ENCODE measurements around the gene ITPR1. TPM values are rescaled to one million over a fixed set of nuclear protein-coding genes. Genes with fewer than 3 reads are reported as not detected.

ITPR1 gene
- total and polyA plus RNA-seq, 2 of the 4 experiments (the other 2 are of a cell fraction): 1.8 to 5.7 TPM

- Histone ChIP-seq H3K27me3 (ENCODE audit: control insufficient read depth, insufficient read depth, low read length) (peaks cover 17% of the 10 kb centered on the region), H3K9me3 (ENCODE audit: control insufficient read depth, insufficient read depth, low read length) (peaks cover 3% of the 10 kb centered on the region), H3K9ac (ENCODE audit: low read depth, low read length) (no peak overlapping the region), H3K56ac (ENCODE audit: extremely low read depth, insufficient read depth, low read length) (no peak overlapping the region), H2AFZ (replicated peaks; ENCODE audit: low read length, poor library complexity) (peak overlapping the region; percentile 39), H3K23ac (ENCODE audit: low read depth, low read length) (no peak overlapping the region), H3K4me1 (ENCODE audit: control insufficient read depth, insufficient read depth, low read length) (no peaks in the 10 kb centered on the region), H4K91ac (ENCODE audit: insufficient read depth, low read depth, low read length) (no peak overlapping the region), H4K8ac (ENCODE audit: low read depth in 2 of 2, low read length in 2 of 2) (no peak overlapping the region), H2BK20ac (ENCODE audit: low read depth, low read length) (no peak overlapping the region), H3K14ac (replicated peaks; ENCODE audit: low read depth, low read length) (no peak overlapping the region), H3K18ac (ENCODE audit: low read depth, low read length) (no peak overlapping the region), H2BK5ac (ENCODE audit: low read depth, low read length, poor library complexity, severe bottlenecking) (no peak overlapping the region), H3K4ac (ENCODE audit: low read depth, low read length) (no peak overlapping the region), H4K20me1 (ENCODE audit: insufficient read depth, low read length) (no peaks in the 10 kb centered on the region), H2AK9ac (replicated peaks; ENCODE audit: low read depth, low read length, poor library complexity) (no peak overlapping the region), H3K36me3 (ENCODE audit: control insufficient read depth, insufficient read depth, low read length) (no peaks in the 10 kb centered on the region), H2BK120ac (ENCODE audit: low read depth, low read length) (no peak overlapping the region), H3K4me3 (ENCODE audit: insufficient read depth, low read depth, low read length) (no peak overlapping the region), H3K27ac (ENCODE audit: insufficient read depth, low read length) (no peak overlapping the region), H4K5ac (ENCODE audit: low read depth, low read length) (no peak overlapping the region), H3K79me1 (ENCODE audit: low read depth in 1 of 2, low read length in 2 of 2) (no peaks in the 10 kb centered on the region), H3K4me2 (ENCODE audit: low read depth, low read length) (no peak overlapping the region), H3K9me1 (ENCODE audit: insufficient read depth, low read length) (no peaks in the 10 kb centered on the region), H2AK5ac (ENCODE audit: low read depth, low read length) (no peak overlapping the region), H2BK15ac (ENCODE audit: low read depth, low read length) (no peak overlapping the region)
- ATAC-seq (ENCODE audit: low read depth) (no peak), DNase-seq (no peak)
- in situ Hi-C loops (cut with MboI; ENCODE audit: low sequenced_read_pairs): no loop called here
- ChIA-PET POLR2A (ENCODE audit: unreplicated experiment) (no interaction called here), CTCF (no interaction called here)
- intact Hi-C loops (cut with micrococcal nuclease): no loop called here
- dilution Hi-C loops (cut with HindIII; ENCODE audit: low sequenced_read_pairs, unreplicated experiment): no loop called here
- WGBS, 2 experiments (ENCODE audit: extremely low coverage in 2 of 2, insufficient read length in 1 of 2): 75% methylated on average over 6 of the region's 12 CpGs; no CpG with 5 or more reads in 1 of the 2 experiments
- TF ChIP-seq MXI1 (IDR thresholded peaks at IDR 0.05; ENCODE audit: borderline replicate concordance, low read depth, low read length) (no peak), POLR2A (IDR thresholded peaks at IDR 0.05; ENCODE audit: low read depth, low read length) (no peak), RFX5 (IDR thresholded peaks at IDR 0.05; ENCODE audit: low read depth, low read length) (no peak), ELK1 (IDR thresholded peaks at IDR 0.05; ENCODE audit: borderline replicate concordance, low read depth, low read length) (no peak), CHD1 (IDR thresholded peaks at IDR 0.05; ENCODE audit: low read depth, low read length) (no peak), CEBPB (IDR thresholded peaks at IDR 0.05; ENCODE audit: low read depth, low read length) (no peak)
- BruUV-seq (replicated peaks): no TSS peak
These were observed 264.6 kb downstream of the ITPR1 start for GRCh38 chr3:4757575-4758248.
